H1 (cell line): ENCODE measurements around the gene CPD. TPM values are rescaled to one million over a fixed set of nuclear protein-coding genes. Genes with fewer than 3 reads are reported as not detected.

Experiments
- CTCF ChIA-PET: fragments of 300-600 bp; sonication (Branson Sonifier 250); formaldehyde crosslinking; loops from one replicate; lab custom pipeline; 2021; ENCODE audit not compliant: partially characterized antibody; lab: Charles Lee
- POLR2A ChIA-PET: fragments of 300-600 bp; sonication (Branson Sonifier 250); formaldehyde crosslinking; loops from one replicate; lab custom pipeline; 2021; ENCODE audit warnings: inconsistent platforms; ENCODE audit not compliant: partially characterized antibody; lab: Charles Lee
- DNase-seq, 2 experiments: peaks; one replicate each; pipeline versions ENCODE4 v3.0.0 to v3.0.0-alpha.2; 2010 to 2022; ENCODE audit warnings: low spot score in 2 of 2, low read depth in 1 of 2, mixed read lengths in 1 of 2
- FAIRE-seq: peaks from 2 replicates; lab custom pipeline; 2011; peaks lifted over from hg19 to GRCh38; lab: Jason Lieb, UNC
- H2AFZ ChIP-seq: 2 replicates; pipeline ENCODE4 v1.8.1; 2012; ENCODE audit warnings: low read length, inconsistent platforms
- H2AK5ac ChIP-seq: 2 replicates; pipeline ENCODE4 v1.6.1; 2013; ENCODE audit warnings: low read depth, low read length
- H2BK120ac ChIP-seq: replicated peaks from 2 replicates; pipeline ENCODE3; 2013; ENCODE audit warnings: low read depth, low read length, inconsistent platforms
- H2BK12ac ChIP-seq: 2 replicates; pipeline ENCODE4 v1.6.1; 2013; ENCODE audit warnings: low read depth, low read length
- H2BK15ac ChIP-seq: 2 replicates; pipeline ENCODE4 v1.6.1; 2013; ENCODE audit warnings: low read length
- H2BK20ac ChIP-seq: 2 replicates; pipeline ENCODE4 v1.6.1; 2013; ENCODE audit warnings: low read length
- H2BK5ac ChIP-seq: 2 replicates; pipeline ENCODE4 v1.6.1; 2013; ENCODE audit warnings: low read depth, low read length
- H3K14ac ChIP-seq: 2 replicates; pipeline ENCODE4 v1.6.1; 2013; ENCODE audit warnings: inconsistent platforms; ENCODE audit not compliant: insufficient read length
- H3K18ac ChIP-seq: 2 replicates; pipeline ENCODE4 v1.6.1; 2013; ENCODE audit warnings: low read length; ENCODE audit errors: extremely low read depth
- H3K23ac ChIP-seq: 2 replicates; pipeline ENCODE4 v1.6.1; 2013; ENCODE audit warnings: inconsistent platforms; ENCODE audit not compliant: insufficient read length
- H3K23me2 ChIP-seq: 2 replicates; pipeline ENCODE4 v1.6.1; 2013; ENCODE audit warnings: low read depth, low read length
- H3K27ac ChIP-seq: 2 replicates; pipeline ENCODE4 v1.6.1; 2011; ENCODE audit warnings: low read depth, low read length, inconsistent platforms
- H3K27me3 ChIP-seq, 4 experiments: replicated peaks in 1 of 4; 1 replicate in 1 of 4; 2 replicates in 3 of 4; pipeline versions ENCODE4 v1.6.1 to v1.8.1; 2011 to 2013; ENCODE audit warnings: low read length in 3 of 4, mild to moderate bottlenecking in 3 of 4, inconsistent platforms in 2 of 4, mixed read lengths in 2 of 4, moderate library complexity in 1 of 4; ENCODE audit not compliant: control insufficient read depth in 3 of 4, insufficient read depth in 3 of 4; ENCODE audit errors: extremely low read depth in 1 of 4
- H3K36me3 ChIP-seq, 4 experiments: 2 replicates each; pipeline versions ENCODE4 v1.6.1 to v1.8.1; 2011 to 2013; ENCODE audit warnings: mild to moderate bottlenecking in 4 of 4, low read length in 3 of 4, moderate library complexity in 2 of 4, control low read depth in 1 of 4, inconsistent platforms in 1 of 4; ENCODE audit not compliant: insufficient read depth in 4 of 4, control insufficient read depth in 2 of 4
- H3K4ac ChIP-seq: replicated peaks from 2 replicates; pipeline ENCODE3; 2013; ENCODE audit warnings: low read length, low read depth, mixed read lengths, inconsistent platforms; ENCODE audit not compliant: insufficient read length
- H3K4me1 ChIP-seq, 4 experiments: replicated peaks in 1 of 4; 1 replicate in 1 of 4; 2 replicates in 3 of 4; pipeline versions ENCODE4 v1.6.1 to v1.8.1; 2011 to 2013; ENCODE audit warnings: low read length in 3 of 4, inconsistent platforms in 2 of 4, mixed read lengths in 1 of 4; ENCODE audit not compliant: insufficient read depth in 4 of 4, control insufficient read depth in 3 of 4
- H3K4me2 ChIP-seq, 2 experiments: 2 replicates each; pipeline versions ENCODE4 v1.6.1 to v1.8.1; 2011 to 2013; ENCODE audit warnings: low read depth in 2 of 2, low read length in 2 of 2, control low read depth in 1 of 2, inconsistent platforms in 1 of 2, mild to moderate bottlenecking in 1 of 2; ENCODE audit not compliant: insufficient read depth in 1 of 2
- H3K4me3 ChIP-seq, 4 experiments: fragments of 200-600, 300-600 bp in 1 of 4; sonication (generic), shearing (Covaris generic), sonication (Bioruptor Twin) in 1 of 4; 2 replicates each; pipeline versions ENCODE4 v1.5.1 to v1.8.1; 2011 to 2016; ENCODE audit warnings: low read length in 4 of 4, low read depth in 3 of 4, control low read depth in 2 of 4, inconsistent platforms in 2 of 4, mild to moderate bottlenecking in 2 of 4, mixed read lengths in 1 of 4, moderate library complexity in 1 of 4; ENCODE audit not compliant: insufficient read depth in 2 of 4; ENCODE audit errors: extremely low read depth in 1 of 4
- H3K56ac ChIP-seq: replicated peaks from 2 replicates; pipeline ENCODE3; 2013; ENCODE audit warnings: low read depth, mild to moderate bottlenecking, mixed read lengths, low read length, inconsistent platforms; ENCODE audit not compliant: insufficient read length
- H3K79me1 ChIP-seq: 2 replicates; pipeline ENCODE4 v1.6.1; 2013; ENCODE audit warnings: low read depth, low read length, control low read depth
- H3K79me2 ChIP-seq, 2 experiments: 2 replicates each; pipeline versions ENCODE4 v1.6.1 to v1.8.1; 2012 to 2013; ENCODE audit warnings: low read length in 2 of 2, mild to moderate bottlenecking in 2 of 2, inconsistent platforms in 1 of 2; ENCODE audit not compliant: insufficient read depth in 2 of 2, control insufficient read depth in 1 of 2
- H3K9ac ChIP-seq, 4 experiments: replicated peaks in 1 of 4; 1 replicate in 1 of 4; 2 replicates in 3 of 4; pipeline versions ENCODE4 v1.6.1 to v1.8.1; 2011 to 2013; ENCODE audit warnings: low read depth in 3 of 4, low read length in 3 of 4, control low read depth in 2 of 4, mild to moderate bottlenecking in 2 of 4, moderate library complexity in 2 of 4, inconsistent platforms in 1 of 4; ENCODE audit errors: extremely low read depth in 1 of 4
- H3K9me3 ChIP-seq, 2 experiments: 2 replicates each; pipeline versions ENCODE4 v1.6.1 to v1.8.1; 2012 to 2013; ENCODE audit warnings: mild to moderate bottlenecking in 2 of 2, moderate library complexity in 2 of 2, control low read depth in 1 of 2, inconsistent platforms in 1 of 2, low read depth in 1 of 2, low read length in 1 of 2, mixed read lengths in 1 of 2; ENCODE audit not compliant: insufficient read depth in 2 of 2
- H4K20me1 ChIP-seq, 2 experiments: replicated peaks in 1 of 2; 2 replicates each; pipeline versions ENCODE3 to v1.8.1; 2011 to 2013; ENCODE audit warnings: inconsistent platforms in 2 of 2, low read length in 2 of 2, mild to moderate bottlenecking in 1 of 2; ENCODE audit not compliant: insufficient read depth in 2 of 2, control insufficient read depth in 1 of 2
- H4K5ac ChIP-seq: 2 replicates; pipeline ENCODE4 v1.6.1; 2013; ENCODE audit warnings: low read length, low read depth, mixed read lengths, inconsistent platforms; ENCODE audit not compliant: insufficient read length
- H4K8ac ChIP-seq: 2 replicates; pipeline ENCODE4 v1.8.0; 2013; ENCODE audit warnings: mild to moderate bottlenecking, moderate library complexity, low read length, inconsistent platforms; ENCODE audit not compliant: insufficient read depth; ENCODE audit errors: extremely low read depth
- H4K91ac ChIP-seq: replicated peaks from 2 replicates; pipeline ENCODE3; 2013; ENCODE audit warnings: low read length, mixed read lengths, inconsistent platforms; ENCODE audit not compliant: insufficient read length
- CTCF ChIP-seq, 3 experiments: IDR thresholded peaks; 1 replicate in 2 of 3; 2 replicates in 1 of 3; pipeline versions ENCODE4 v1.5.1 to v1.6.1; 2011; ENCODE audit warnings: low read length in 3 of 3, mild to moderate bottlenecking in 3 of 3, inconsistent platforms in 2 of 3, low read depth in 1 of 3, moderate library complexity in 1 of 3; ENCODE audit not compliant: insufficient read depth in 1 of 3; ENCODE audit errors: control extremely low read depth in 1 of 3
- E2F6 ChIP-seq: IDR thresholded peaks from 2 replicates; pipeline ENCODE4 v1.6.1; 2012; ENCODE audit warnings: inconsistent platforms
- EGR1 ChIP-seq: IDR thresholded peaks from 2 replicates; pipeline ENCODE4 v1.6.1; 2011; ENCODE audit warnings: low read depth, low read length, borderline replicate concordance
- GABPA ChIP-seq: IDR thresholded peaks from 2 replicates; pipeline ENCODE4 v1.6.1; 2011; ENCODE audit warnings: mild to moderate bottlenecking, low read length, moderate library complexity, borderline replicate concordance; ENCODE audit not compliant: insufficient read depth
- JUN ChIP-seq: IDR thresholded peaks from 2 replicates; pipeline ENCODE4 v1.6.1; 2011; ENCODE audit warnings: low read depth, mild to moderate bottlenecking, improper control_type of control experiment, low read length
- KDM1A ChIP-seq: fragments of 200-600, 300-600 bp; sonication (generic); IDR thresholded peaks from 2 replicates; pipeline ENCODE4 v1.7.1; 2016; ENCODE audit warnings: mild to moderate bottlenecking, low read length, borderline replicate concordance
- KDM4A ChIP-seq: IDR thresholded peaks from one replicate; pipeline ENCODE4 v1.7.1; 2012; ENCODE audit warnings: low read depth, mild to moderate bottlenecking, moderate library complexity, low read length, inconsistent platforms; ENCODE audit not compliant: severe bottlenecking
- NANOG ChIP-seq: IDR thresholded peaks from 2 replicates; pipeline ENCODE4 v1.6.1; 2011; ENCODE audit warnings: low read length, low read depth, mild to moderate bottlenecking, inconsistent platforms; ENCODE audit not compliant: insufficient read depth, poor library complexity, severe bottlenecking
- TBP ChIP-seq: IDR thresholded peaks from 2 replicates; pipeline ENCODE4 v1.6.1; 2011; ENCODE audit warnings: low read depth, low read length, improper control_type of control experiment
- WGBS, 2 experiments: shearing (Covaris generic) in 1 of 2; methylation state at CpG; one replicate each; pipeline versions ENCODE4 v1.1.6 to v1.1.7; 2013 to 2015; ENCODE audit warnings: low lambda C conversion rate in 2 of 2, mixed read lengths in 2 of 2, inconsistent platforms in 1 of 2, low coverage in 1 of 2, missing lambda C conversion rate in 1 of 2; ENCODE audit not compliant: insufficient replicate concordance in 2 of 2, insufficient coverage in 1 of 2, insufficient read length in 1 of 2; ENCODE audit errors: extremely low coverage in 1 of 2, missing lambda C conversion rate in 1 of 2; 5-methylcytosine and 5-hydroxymethylcytosine counted together
- polyA plus RNA-seq, 7 experiments: library from polyadenylated mRNA; depleted of rRNA in 3 of 7; stranded (reverse) in 5 of 7; unstranded in 2 of 7; fragments of >200 nt in 5 of 7; fragments of 200-250 nt in 2 of 7; gene quantifications; 1 replicate in 5 of 7; 2 replicates in 1 of 7; 4 replicates in 1 of 7; pipeline versions ENCODE4 v1.2.1 to v1.2.3, GENCODE V29; 2011 to 2013; ENCODE audit warnings: missing spikeins in 2 of 7, mixed read lengths in 2 of 7
- total RNA-seq: library from RNA; stranded (reverse); fragmentation: NEBNext Ultra II Directional; extraction: Animal tissue kit (Norgen Biotek cat#: 25700); gene quantifications from 2 replicates; pipeline ENCODE4 v1.2.1, GENCODE V29; 2021

CPD gene
- total and polyA plus RNA-seq, 2 of the 8 experiments (the other 6 are each of a cell fraction or from before 2014, with no cell fraction given) = 8.6 to 46.2 TPM

GRCh38 chr17:30368912-30369720 is 9.6 kb upstream of the CPD start:
- no peak overlapping the region for H2AK5ac ChIP-seq
- no peak overlapping the region for H3K56ac ChIP-seq
- no peaks in the 10 kb centered on the region for H3K79me1 ChIP-seq
- no peak overlapping the region for H3K14ac ChIP-seq
- no peak overlapping the region for H3K23ac ChIP-seq
- DNase-seq = no peak
- H3K4ac ChIP-seq = no peak overlapping the region
- H3K9ac ChIP-seq = no peak overlapping the region
- no peaks in the 10 kb centered on the region for H3K23me2 ChIP-seq
- no peak overlapping the region for H4K91ac ChIP-seq
- H3K4me3 ChIP-seq = no peak overlapping the region
- 92% methylated on average over 13 of the region's 13 CpGs; no CpG with 5 or more reads in 1 of the 2 experiments for WGBS, 2 experiments
- no peak overlapping the region for H3K18ac ChIP-seq
- H4K8ac ChIP-seq = no peak overlapping the region
- H2BK20ac ChIP-seq = no peak overlapping the region
- no peaks in the 10 kb centered on the region for H3K9me3 ChIP-seq
- no peak overlapping the region for H2BK120ac ChIP-seq
- no peak overlapping the region for H2BK5ac ChIP-seq
- no peaks in the 10 kb centered on the region for H3K27me3 ChIP-seq
- H3K79me2 ChIP-seq = no peaks in the 10 kb centered on the region
- no peaks in the 10 kb centered on the region for H4K20me1 ChIP-seq
- H2BK12ac ChIP-seq = no peak overlapping the region
- no peak overlapping the region for H2BK15ac ChIP-seq
- H3K36me3 ChIP-seq = no peaks in the 10 kb centered on the region
- H4K5ac ChIP-seq = no peak overlapping the region
- H2AFZ ChIP-seq = peak overlapping the region; percentile 66; the same call in 1 of the 2 replicates
- H3K4me1 ChIP-seq = no peaks in the 10 kb centered on the region
- ChIA-PET POLR2A (interaction anchor here (1.7 kb wide), 1 partner anchor 9 kb away, joined by 5 read pairs; the partner anchor contains the start of gene CPD), CTCF (no interaction called here)
- H3K4me2 ChIP-seq = no peak overlapping the region
- no peak for FAIRE-seq
- H3K27ac ChIP-seq = no peak overlapping the region
- no peak for TF ChIP-seq KDM1A
- TF ChIP-seq NANOG = no peak
- TF ChIP-seq CTCF (IDR thresholded peaks at IDR 0.05; ENCODE audit: control extremely low read depth in 1 of 3, insufficient read depth in 1 of 3, low read depth in 1 of 3, low read length in 3 of 3) = no peak
- TF ChIP-seq TBP = no peak
- no peak for TF ChIP-seq JUN
- no peak for TF ChIP-seq GABPA
- no peak for TF ChIP-seq EGR1
- TF ChIP-seq KDM4A = no peak
- no peak for TF ChIP-seq E2F6
